ENCODE data around the gene PNRC2. TPM values are rescaled to one million over a fixed set of nuclear protein-coding genes. Genes with fewer than 3 reads are reported as not detected.
"Not testable (repeated sequence)": the region's sequence is repeated elsewhere in the genome, so short reads cannot be mapped to it uniquely, and the experiment has no call there.

PNRC2 gene
- total RNA-seq, 1 donor from 2014 or later, result 84.2 TPM

- DNase-seq (ENCODE audit: low spot score) (no peak), ATAC-seq (no peak)
- intact Hi-C loops (cut with DNase I), result no loop called here
These were observed 23.0 kb upstream of the PNRC2 start for GRCh38 chr1:23936481-23937176.

GRCh38 chr1:23947366-23947765 lies 12.3 kb upstream of the PNRC2 start:
- intact Hi-C loops (cut with DNase I), result no loop called here

GRCh38 chr1:23953020-23953419 lies 6.6 kb upstream of the PNRC2 start:
- no peak for DNase-seq (ENCODE audit: low spot score)

More at GRCh38 chr1:23947366-23947765, 12.3 kb upstream of the PNRC2 start:
- no peak for ATAC-seq
- DNase-seq (ENCODE audit: low spot score), result no peak

GRCh38 chr1:23957096-23957495 lies 2.5 kb upstream of the PNRC2 start:
- intact Hi-C loops (cut with DNase I), result loop anchor here (5.0 kb wide), 1 partner anchor 70 kb away; no protein-coding TSS in a partner anchor
- DNase-seq (ENCODE audit: low spot score) (no peak), ATAC-seq (no peak)

More at GRCh38 chr1:23953020-23953419, 6.6 kb upstream of the PNRC2 start:
- no peak for ATAC-seq
- intact Hi-C loops (cut with DNase I), result no loop called here

- intact Hi-C loops (cut with DNase I), result loop anchor here (5.0 kb wide), 1 partner anchor 69 kb away; no protein-coding TSS in a partner anchor
- not testable (repeated sequence) for ATAC-seq; DNase-seq (ENCODE audit: low spot score)
These were observed 1.4 kb upstream of the PNRC2 start for GRCh38 chr1:23958040-23958809.

- intact Hi-C loops (cut with DNase I), result loop anchor here (5.0 kb wide), 1 partner anchor 68 kb away; no protein-coding TSS in a partner anchor
- ATAC-seq (peak; percentile 77), DNase-seq (ENCODE audit: low spot score) (peak; percentile 85)
These were observed 693 bp upstream of the PNRC2 start for GRCh38 chr1:23958810-23959460.

- DNase-seq (ENCODE audit: low spot score) (no peak), ATAC-seq (no peak)
- intact Hi-C loops (cut with DNase I), result no loop called here
These were observed 828 bp downstream of the PNRC2 start for GRCh38 chr1:23960291-23961020.

- ATAC-seq, result no peak
- intact Hi-C loops (cut with DNase I), result no loop called here
- no peak for DNase-seq (ENCODE audit: low spot score)
These were observed 4.1 kb downstream of the PNRC2 start for GRCh38 chr1:23963617-23964234.

GRCh38 chr1:23964235-23964668 lies 4.6 kb downstream of the PNRC2 start:
- DNase-seq (ENCODE audit: low spot score) (no peak), ATAC-seq (no peak)
- intact Hi-C loops (cut with DNase I), result no loop called here

- DNase-seq (ENCODE audit: low spot score) (no peak), ATAC-seq (no peak)
- intact Hi-C loops (cut with DNase I), result no loop called here
These were observed 5.4 kb downstream of the PNRC2 start for GRCh38 chr1:23964790-23965740.

GRCh38 chr1:23966973-23967493 lies 7.4 kb downstream of the PNRC2 start:
- intact Hi-C loops (cut with DNase I), result no loop called here
- ATAC-seq (no peak), DNase-seq (ENCODE audit: low spot score) (no peak)

- ATAC-seq, result no peak
- intact Hi-C loops (cut with DNase I), result no loop called here
These were observed 8.2 kb downstream of the PNRC2 start for GRCh38 chr1:23967871-23968270.

GRCh38 chr1:23977187-23977853 lies 17.7 kb downstream of the PNRC2 start:
- no peak for DNase-seq (ENCODE audit: low spot score)
- intact Hi-C loops (cut with DNase I), result no loop called here
- no peak for ATAC-seq

More at GRCh38 chr1:23967871-23968270, 8.2 kb downstream of the PNRC2 start:
- DNase-seq (ENCODE audit: low spot score), result no peak

- ATAC-seq (no peak), DNase-seq (ENCODE audit: low spot score) (no peak)
- intact Hi-C loops (cut with DNase I), result no loop called here
These were observed 18.2 kb downstream of the PNRC2 start for GRCh38 chr1:23977854-23978191.

- ATAC-seq, result no peak
- DNase-seq (ENCODE audit: low spot score), result no peak
- intact Hi-C loops (cut with DNase I), result no loop called here
These were observed 19.2 kb downstream of the PNRC2 start for GRCh38 chr1:23978805-23979204.

- ATAC-seq, result no peak
- no peak for DNase-seq (ENCODE audit: low spot score)
- intact Hi-C loops (cut with DNase I), result no loop called here
These were observed 19.8 kb downstream of the PNRC2 start for GRCh38 chr1:23979387-23979880.

All from sciatic nerve (tissue), 2 donors.